ENCODE results near the gene MIEN1. TPM values are rescaled to one million over a fixed set of nuclear protein-coding genes. Genes with fewer than 3 reads are reported as not detected.
"Not testable (repeated sequence)": the region's sequence is repeated elsewhere in the genome, so short reads cannot be mapped to it uniquely, and the experiment has no call there.

MIEN1 gene
- total RNA-seq, 1 donor from 2014 or later, result 12.6 TPM

DNA sequence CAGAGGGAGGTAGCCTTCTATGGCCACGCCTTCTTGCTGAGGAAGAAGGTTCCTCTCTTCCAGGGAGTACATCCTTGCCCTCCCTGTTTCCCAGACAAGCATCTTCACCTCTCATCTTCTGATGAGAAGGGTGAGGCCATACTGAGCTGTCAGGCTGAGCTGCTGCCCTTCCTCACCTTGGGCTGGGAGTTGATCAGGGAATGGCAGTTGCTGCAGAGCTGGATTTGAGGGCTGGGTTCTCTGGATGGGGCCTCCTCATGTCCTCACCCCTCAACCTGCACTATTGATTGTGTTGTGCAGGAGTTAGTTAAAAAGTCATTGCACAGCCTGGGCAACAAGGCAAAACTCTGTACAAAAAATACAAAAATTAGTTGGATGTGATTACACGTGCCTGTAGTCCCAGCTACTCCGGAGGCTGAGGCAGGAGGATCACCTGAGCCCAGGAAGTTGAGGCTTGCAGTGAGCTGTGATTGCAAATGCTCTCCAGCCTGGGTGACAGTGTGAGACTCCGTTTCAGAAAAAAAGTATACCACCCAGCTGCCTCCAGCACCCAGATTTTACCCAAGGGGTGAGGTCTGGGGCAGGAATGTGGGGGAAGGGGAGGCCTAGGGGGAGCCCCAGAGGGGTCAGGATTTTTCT lies 28.4 kb downstream of the MIEN1 start:
- no peak for FAIRE-seq
- DNase-seq (ENCODE audit: low spot score in 2 of 2), result no peak

DNA sequence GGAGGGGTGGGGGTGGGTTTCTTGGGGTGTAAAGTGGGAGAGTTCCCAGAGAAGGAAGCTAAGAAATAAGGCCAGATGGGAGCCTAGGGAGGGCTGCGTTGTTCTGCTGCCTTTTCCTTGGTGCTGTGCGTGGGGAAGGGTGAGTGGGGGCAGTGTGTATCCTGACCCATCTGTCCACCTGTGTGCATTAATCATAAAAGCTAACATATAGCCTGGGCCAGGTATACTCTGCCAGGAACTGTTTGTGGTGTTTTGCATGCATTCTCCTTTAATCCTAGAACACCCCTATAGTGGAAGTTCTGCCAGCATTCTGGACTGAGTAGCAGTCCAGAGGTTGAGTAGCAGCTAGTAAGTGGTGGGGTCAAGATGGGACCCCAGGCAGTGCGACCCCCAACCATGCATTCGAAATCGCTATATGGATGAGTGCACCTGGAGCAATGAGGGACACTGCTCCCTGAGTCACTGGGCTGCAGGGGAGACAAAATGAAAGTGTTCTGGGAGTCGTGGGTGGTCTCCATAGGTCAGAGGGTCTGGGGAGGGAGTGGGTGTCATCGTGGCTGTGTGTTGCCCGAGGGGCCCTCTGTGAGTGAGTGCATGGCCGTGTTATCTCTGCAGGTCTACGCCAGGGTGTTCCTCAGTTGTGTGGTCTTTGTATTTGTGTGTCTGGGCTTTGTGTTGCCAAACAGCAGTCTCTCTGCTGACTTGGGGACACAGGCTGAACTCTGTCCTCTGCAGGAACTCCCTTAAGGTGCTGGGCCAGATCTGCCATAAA lies 29.1 kb downstream of the MIEN1 start:
- FAIRE-seq, result no peak
- DNase-seq (ENCODE audit: low spot score in 2 of 2), result no peak

DNA sequence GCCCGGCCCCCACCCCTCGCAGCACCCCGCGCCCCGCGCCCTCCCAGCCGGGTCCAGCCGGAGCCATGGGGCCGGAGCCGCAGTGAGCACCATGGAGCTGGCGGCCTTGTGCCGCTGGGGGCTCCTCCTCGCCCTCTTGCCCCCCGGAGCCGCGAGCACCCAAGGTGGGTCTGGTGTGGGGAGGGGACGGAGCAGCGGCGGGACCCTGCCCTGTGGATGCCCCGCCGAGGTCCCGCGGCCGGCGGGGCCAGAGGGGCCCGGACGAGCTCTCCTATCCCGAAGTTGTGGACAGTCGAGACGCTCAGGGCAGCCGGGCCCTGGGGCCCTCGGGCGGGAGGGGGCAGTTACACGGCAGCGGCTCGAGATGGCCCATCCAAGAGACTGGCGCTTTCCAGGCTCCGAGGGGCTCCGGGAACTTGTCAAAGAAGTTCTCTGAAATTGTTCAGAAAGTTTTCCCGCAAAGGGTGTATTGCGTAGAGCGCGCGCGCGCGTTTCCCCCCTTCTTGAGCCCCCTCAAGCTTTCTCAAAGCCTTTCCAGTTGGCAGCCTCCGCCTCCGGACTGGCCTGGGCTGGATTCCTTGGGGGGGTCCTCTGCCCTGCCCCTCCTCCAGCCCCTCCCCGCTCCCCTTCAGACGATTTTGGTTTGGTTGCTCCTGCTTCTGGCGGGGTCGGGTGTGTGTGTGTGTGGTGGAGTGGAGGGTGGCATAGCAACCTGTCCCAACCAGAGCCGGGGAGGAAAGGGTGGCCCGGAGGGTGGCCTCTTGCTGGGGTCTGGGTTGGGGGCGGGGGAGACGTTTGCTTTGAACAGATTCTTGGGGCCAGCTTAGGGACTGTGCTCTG lies 30.0 kb downstream of the MIEN1 start:
- DNase-seq (ENCODE audit: low spot score in 2 of 2) (peak in 1 of 2 donors; percentile 48), FAIRE-seq (no peak)

DNA sequence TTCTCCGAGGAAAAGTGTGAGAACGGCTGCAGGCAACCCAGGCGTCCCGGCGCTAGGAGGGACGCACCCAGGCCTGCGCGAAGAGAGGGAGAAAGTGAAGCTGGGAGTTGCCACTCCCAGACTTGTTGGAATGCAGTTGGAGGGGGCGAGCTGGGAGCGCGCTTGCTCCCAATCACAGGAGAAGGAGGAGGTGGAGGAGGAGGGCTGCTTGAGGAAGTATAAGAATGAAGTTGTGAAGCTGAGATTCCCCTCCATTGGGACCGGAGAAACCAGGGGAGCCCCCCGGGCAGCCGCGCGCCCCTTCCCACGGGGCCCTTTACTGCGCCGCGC lies 30.5 kb downstream of the MIEN1 start, which contains the start of gene ERBB2:
Gene ERBB2, plus strand, starts transcription at position 247 of the 330 bp plus-strand sequence. CDS start 175 bp downstream, outside the sequence.
- DNase-seq (ENCODE audit: low spot score in 2 of 2) (peak; percentile 39 to 60), FAIRE-seq (no peak)

DNA sequence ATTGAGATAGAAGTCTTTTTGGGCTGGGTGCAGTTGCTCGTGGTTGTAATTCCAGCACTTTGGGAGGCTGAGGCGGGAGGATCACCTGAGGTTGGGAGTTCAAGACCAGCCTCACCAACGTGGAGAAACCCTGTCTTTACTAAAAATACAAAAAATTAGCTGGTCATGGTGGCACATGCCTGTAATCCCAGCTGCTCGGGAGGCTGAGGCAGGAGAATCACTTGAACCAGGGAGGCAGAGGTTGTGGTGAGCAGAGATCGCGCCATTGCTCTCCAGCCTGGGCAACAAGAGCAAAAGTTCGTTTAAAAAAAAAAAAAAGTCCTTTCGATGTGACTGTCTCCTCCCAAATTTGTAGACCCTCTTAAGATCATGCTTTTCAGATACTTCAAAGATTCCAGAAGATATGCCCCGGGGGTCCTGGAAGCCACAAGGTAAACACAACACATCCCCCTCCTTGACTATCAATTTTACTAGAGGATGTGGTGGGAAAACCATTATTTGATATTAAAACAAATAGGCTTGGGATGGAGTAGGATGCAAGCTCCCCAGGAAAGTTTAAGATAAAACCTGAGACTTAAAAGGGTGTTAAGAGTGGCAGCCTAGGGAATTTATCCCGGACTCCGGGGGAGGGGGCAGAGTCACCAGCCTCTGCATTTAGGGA lies 31.0 kb downstream of the MIEN1 start:
- DNase-seq (ENCODE audit: low spot score in 2 of 2); FAIRE-seq: not testable (repeated sequence)

DNA sequence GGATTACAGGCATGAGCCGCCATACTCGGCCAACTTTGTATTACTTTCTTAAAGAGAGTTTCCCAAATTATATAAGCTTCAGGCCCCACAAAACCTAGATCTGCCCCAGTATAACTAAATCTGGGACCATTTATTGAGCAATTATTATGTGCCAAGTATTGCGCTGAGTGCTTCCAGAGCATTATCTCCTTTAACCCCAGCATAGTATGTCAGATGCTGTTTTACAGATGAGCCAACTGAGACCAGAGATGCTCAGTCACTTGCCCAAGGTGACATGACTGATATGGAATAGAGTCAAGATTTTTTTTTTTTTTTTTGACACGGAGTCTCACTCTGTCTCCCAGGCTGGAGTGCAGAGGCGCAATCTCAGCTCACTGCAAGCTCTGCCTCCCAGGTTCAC lies 32.4 kb downstream of the MIEN1 start:
- DNase-seq (ENCODE audit: low spot score in 2 of 2), result no peak
- no peak for FAIRE-seq

DNA sequence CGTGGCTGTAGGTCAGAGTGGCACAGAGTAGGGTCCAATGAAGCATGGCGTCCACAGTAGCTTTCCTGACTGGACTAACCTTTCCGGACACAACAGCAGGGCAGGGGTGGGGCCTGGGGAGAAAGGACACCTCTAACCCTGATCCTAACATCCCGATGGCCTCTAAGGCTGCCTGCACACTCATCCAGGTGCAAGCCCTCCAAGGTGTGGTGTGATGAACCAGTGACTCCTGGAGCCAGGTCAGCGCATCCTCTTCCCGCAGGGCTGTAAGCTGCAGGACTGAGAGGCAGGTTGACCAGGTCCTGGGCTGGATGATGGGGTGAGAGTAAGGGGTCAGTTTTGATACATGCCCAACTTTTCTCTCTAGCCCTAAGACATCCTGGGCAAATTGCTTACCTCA lies 33.6 kb downstream of the MIEN1 start:
- FAIRE-seq (no peak), DNase-seq (ENCODE audit: low spot score in 2 of 2) (no peak)

DNA sequence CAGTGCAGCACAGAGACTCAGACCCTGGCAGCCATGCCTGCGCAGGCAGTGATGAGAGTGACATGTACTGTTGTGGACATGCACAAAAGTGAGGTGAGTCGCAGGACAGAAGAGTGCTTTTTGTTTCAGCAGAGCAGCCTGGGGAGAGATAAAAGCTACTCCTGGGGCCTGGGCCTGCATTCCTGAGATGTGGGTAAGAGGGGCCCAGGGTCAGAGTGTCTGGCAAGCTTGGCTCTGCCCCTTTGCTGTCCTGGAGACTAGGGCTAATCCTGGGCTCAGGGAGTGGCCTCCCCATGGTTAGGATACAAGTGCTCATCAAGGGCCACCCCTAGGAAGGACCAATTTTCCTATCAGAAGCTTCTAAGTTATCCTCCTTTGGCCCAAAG lies 35.2 kb downstream of the MIEN1 start:
- FAIRE-seq (no peak), DNase-seq (ENCODE audit: low spot score in 2 of 2) (no peak)

DNA sequence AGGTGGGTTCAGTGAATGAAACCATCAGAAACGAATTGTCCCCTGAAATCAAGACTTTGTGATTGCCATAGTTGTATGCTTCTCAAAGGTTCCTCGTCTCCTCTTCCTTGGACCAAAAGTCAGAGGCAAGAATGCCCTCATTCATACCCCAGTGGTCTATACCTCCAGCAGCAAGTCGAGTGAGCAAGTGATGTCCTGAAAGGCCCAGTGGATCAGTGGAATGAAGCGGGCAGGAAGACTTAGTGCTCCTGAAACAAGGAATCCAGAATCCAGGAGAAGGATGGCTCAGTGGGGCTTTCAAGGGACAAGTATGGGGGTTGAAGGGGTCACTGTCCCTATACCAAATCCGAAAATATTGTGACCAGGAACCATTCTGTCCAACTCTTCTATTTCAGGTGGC lies 35.7 kb downstream of the MIEN1 start:
- FAIRE-seq (no peak), DNase-seq (ENCODE audit: low spot score in 2 of 2) (no peak)

DNA sequence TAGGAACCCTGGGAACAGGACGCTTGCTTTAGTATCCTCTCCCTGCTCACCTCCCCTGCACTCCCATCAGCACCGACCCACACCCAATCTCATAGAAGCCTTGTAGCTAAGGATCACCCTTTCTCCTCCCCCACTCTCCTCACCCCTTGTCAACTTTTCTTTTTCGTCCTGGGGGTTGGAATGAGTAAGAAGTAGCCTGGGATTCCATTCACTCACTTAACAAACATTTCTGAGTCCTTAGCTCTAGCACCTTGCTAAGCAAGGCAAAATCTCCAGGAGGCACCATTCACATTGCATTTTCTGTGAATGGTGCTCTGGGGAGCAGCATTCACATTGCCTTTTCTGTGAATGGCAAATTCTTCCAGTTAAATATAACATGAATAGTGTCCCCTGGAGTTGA lies 41.4 kb downstream of the MIEN1 start:
- FAIRE-seq (no peak), DNase-seq (ENCODE audit: low spot score in 2 of 2) (no peak)

DNA sequence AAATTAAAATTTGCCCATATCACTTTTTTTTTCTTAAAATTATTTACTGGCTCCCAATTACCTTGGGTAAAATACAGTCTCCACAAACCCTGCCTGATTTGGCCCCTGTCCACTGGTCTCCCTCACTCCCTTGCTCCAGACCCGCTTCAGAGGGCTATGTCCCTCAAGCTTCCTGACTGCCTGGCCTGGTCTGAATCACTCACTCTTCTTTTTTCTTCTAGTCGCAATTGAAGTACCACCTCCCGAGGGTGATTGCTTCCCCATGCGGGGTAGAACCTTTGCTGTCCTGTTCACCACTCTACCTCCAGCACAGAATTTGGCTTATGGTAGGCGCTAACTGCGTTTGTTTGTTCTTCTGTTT lies 41.9 kb downstream of the MIEN1 start:
- FAIRE-seq, result no peak
- DNase-seq (ENCODE audit: low spot score in 2 of 2), result no peak

DNA sequence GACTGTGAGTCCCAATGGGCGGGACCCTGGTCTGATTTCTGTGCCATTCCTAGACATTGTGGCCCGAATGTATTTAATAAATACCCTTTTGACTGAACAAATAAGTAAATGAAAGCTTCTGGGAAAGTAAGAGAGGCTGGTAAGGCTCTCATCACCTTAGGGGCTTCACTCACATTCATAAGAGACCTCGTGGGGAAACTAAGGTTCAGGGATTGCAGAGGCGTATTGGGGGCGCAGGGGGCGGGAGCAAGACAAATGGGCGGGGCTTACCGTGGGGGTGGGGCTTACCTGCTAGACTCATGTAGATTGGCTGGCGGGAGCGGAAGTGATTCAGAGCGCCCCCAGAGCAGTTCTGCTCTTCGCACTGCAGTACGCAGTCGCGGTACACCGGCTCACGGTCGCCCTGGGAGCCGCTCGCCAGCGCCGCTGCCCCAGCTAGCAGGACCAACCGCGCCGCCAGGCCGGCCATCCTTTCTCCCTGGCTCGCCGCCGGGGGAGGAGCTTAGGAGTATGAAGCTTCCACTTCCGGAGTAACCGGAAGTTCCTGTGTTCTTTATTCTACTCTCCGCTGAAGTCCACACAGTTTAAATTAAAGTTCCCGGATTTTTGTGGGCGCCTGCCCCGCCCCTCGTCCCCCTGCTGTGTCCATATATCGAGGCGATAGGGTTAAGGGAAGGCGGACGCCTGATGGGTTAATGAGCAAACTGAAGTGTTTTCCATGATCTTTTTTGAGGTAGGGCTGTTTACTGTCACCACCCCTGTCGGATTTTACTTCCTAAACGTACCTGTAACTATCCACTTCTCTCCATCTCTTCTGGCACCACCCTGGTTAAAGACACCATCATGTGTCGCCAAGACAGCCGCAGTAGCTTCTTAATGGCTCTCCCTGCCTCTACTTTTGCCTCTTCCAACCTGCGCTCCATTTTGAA lies 42.5 kb downstream of the MIEN1 start, which contains the start of gene PGAP3:
Gene PGAP3, minus strand, starts transcription at position 512 of the 929 bp plus-strand sequence. Its CDS starts 43 bp downstream, at position 469.
- FAIRE-seq (no peak), DNase-seq (ENCODE audit: low spot score in 2 of 2) (peak; percentile 85 to 92)

DNA sequence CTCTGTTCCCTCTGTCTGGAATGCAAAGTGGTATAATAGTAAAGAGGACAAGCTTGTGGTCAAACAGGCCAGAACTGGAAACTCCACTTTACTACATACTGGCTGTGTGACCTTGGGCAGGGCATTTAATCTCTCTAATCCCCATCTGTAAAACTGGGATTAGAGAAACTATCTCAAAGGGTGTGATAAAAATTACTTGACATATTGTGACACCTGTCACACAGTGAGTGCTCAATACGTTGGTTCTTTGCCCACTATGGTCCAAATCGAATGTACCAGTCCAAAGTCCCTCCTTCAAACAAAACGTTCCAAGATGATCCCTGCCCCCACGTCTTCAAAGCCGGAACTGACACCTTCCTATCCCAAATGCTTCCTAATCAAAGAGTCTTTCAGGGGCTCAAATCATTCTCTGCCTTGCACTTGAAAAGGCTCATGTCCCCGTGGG lies 43.2 kb downstream of the MIEN1 start:
- DNase-seq (ENCODE audit: low spot score in 2 of 2) (no peak), FAIRE-seq (no peak)

DNA sequence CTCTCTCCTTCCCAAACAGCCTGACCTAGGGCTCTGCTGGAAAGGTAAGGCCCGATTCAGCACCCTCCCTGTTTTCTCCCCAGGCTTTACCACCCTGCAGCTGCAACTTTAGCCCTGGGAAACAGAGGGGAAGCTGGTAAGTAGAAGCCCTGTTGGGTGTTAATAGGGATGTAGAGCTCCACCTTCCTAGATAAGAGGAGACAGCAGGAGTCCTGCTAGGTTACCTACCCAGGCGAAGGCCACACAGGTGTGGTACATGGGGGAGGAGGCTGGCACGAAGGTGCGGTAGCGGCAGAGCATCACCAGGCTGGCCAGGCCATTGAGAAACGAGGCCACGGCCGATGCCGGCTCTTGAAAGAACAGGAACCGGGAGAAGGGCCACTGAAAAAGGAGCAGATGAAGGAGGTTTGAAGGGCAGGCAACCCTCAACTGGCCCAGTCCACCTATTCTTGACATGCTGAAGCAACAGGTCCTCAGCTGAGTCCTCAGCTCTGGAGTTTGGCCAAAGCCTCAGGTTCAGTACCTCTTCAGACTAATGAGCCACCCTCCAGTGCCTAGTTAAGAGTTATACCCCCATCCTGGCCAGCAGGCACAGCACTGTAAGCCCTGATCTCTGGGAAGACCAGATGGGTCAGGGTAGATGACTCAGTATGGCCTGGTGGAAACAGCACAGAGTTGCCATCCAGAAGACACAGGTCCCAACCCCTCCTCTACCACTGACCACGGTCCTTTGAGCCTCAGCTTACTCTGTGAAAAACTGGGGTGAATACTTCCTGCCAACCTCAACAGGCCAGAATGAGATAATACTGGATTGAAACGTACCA lies 45.8 kb downstream of the MIEN1 start:
- FAIRE-seq (no peak), DNase-seq (ENCODE audit: low spot score in 2 of 2) (no peak)

DNA sequence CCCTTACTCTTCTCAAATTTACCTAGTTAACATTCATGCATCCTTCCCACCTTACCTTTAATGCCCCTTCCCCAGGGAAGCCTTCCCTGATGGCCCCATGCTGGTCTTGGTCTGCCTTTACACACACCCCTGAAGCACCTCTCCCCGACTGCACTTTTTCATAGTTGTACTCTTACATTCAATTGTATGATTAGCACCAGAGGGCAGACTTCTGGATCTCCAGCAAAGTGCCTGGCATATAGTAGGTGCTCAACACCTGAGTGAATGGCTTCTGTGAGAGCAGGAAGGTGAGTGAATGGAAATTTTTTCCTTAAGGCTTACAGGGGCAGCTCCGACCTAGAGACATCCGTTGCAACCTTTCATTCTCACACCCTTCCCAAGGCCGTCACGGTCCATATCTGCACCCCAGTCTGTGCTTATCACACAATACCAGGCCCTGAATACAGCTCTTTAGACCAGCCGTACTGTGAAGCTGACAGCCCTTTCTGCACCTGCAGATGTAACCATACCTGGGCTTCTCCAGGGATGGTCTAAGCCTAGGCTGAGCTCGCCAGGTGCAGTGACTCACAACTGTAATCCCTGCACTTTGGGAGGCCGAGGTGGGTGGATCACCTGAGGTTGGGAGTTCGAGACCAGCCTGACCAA lies 46.9 kb downstream of the MIEN1 start:
- FAIRE-seq (no peak), DNase-seq (ENCODE audit: low spot score in 2 of 2) (no peak)

DNA sequence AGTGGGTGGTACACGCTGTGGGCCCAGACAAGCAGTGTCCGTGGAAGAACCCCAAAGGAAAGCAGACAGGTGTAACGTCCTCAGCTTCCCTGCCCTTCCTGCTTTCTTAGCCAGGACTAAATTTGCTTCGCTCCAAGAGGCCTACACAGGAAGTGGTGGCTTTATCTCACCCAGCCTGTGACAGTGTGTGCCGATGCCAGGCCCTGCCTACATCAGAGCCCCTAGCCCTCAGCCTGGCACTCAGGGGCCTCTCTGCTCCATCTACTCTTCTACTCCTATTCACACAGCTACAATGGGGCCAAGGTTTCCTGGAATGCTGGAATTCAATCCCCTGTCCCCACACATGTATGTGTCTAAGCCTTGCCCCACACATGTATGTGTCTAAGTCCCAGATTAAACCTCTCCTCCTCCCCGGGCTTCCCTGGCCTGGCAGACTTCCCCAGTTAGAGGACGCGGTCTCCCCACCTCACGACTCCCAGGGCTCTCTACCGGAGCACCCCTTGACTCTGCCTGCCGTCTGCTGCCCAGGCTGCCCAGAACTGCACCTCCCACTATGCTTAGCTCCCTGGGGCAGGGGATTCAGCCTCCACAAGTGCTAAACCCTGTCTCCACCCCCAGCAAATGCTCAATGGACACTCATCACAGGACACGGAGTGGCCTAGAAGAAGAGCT lies 50.7 kb downstream of the MIEN1 start:
- DNase-seq (ENCODE audit: low spot score in 2 of 2) (no peak), FAIRE-seq (no peak)

Measured in frontal cortex (tissue), 4 donors.